HEK293 (cell line): ENCODE data around the gene TLL2.

Experiments used
- BCL11A ChIP-seq: fragments of 450-650 bp; formaldehyde crosslinking; IDR thresholded peaks from 2 replicates; pipeline ENCODE4 v1.5.1; 2016; ENCODE audit warnings: low read depth, missing biosample characterization, missing genetic modification characterization
- REST ChIP-seq: fragments of 450-650 bp; formaldehyde crosslinking; IDR thresholded peaks from 2 replicates; pipeline ENCODE4 v1.5.1; 2016; ENCODE audit warnings: missing biosample characterization, missing genetic modification characterization
- YY1 ChIP-seq: fragments of 450-650 bp; formaldehyde crosslinking; IDR thresholded peaks from 2 replicates; pipeline ENCODE4 v1.5.1; 2018; ENCODE audit warnings: missing biosample characterization, missing genetic modification characterization
- ZNF138 ChIP-seq: fragments of 450-650 bp; formaldehyde crosslinking; IDR thresholded peaks from 2 replicates; pipeline ENCODE4 v1.5.1; 2016; ENCODE audit warnings: missing biosample characterization, missing genetic modification characterization, borderline replicate concordance
- ZNF155 ChIP-seq: fragments of 450-650 bp; formaldehyde crosslinking; IDR thresholded peaks from 2 replicates; pipeline ENCODE4 v1.5.1; 2016; ENCODE audit warnings: missing biosample characterization, missing genetic modification characterization
- ZNF513 ChIP-seq: fragments of 450-650 bp; IDR thresholded peaks from 2 replicates; pipeline ENCODE4 v1.5.1; 2018; ENCODE audit warnings: missing biosample characterization, missing genetic modification characterization
- ZNF747 ChIP-seq: fragments of 450-650 bp; formaldehyde crosslinking; IDR thresholded peaks from 2 replicates; pipeline ENCODE4 v1.5.1; 2016; ENCODE audit warnings: missing biosample characterization, missing genetic modification characterization
- TF ChIP-seq, protein P1 (sequence below): fragments of 450-650 bp; formaldehyde crosslinking; IDR thresholded peaks from 2 replicates; pipeline ENCODE4 v1.5.1; 2016; ENCODE audit warnings: missing biosample characterization, missing genetic modification characterization
- TF ChIP-seq, protein P2 (sequence below): fragments of 450-650 bp; formaldehyde crosslinking; IDR thresholded peaks from 2 replicates; pipeline ENCODE4 v1.5.1; 2016; ENCODE audit warnings: missing biosample characterization, missing genetic modification characterization

DNA sequence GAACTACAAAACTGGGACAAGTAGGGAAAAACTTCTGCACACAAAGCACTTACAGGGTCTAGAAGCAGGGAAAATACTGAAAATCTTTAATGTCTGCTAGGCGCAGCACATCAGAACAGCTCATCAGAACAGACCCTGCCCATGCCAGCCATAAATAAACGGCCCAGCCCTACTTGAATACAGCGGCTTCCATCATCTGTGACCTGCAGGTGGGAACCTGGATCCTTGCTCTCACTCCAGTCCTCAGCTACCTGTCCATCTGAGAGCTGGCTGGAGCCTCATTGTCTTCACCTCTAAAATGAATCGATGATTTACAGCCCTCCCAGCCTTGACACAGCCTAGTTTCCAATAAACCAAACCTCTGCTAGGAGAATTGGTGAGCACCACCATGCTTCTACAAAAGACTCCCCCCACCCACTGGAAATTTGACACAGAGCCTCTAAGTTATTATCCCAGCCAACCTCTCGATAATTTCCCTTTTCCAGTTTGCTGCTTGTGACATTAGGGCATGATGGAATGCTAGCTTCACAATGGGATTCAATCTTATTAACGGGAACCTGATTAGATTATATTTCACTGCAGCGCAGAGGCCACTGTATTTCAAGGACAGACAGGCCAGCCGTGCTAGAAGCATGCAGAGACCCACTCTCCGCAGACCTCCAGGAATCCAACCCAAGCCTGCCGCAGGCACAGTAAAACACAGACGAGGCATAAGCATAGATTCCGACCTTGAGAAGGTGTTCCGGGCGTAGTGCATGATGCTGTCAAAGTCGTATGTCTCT is 93.3 kb downstream of the TLL2 start:
- TF ChIP-seq ZNF138 (tag by site-specific recombination) (no peak), ZNF747 (tag by site-specific recombination) (no peak), YY1 (tag by site-specific recombination) (no peak), ZNF513 (tag by site-specific recombination) (no peak), ZNF155 (no peak), BCL11A (tag by site-specific recombination) (no peak), REST (tag by site-specific recombination) (no peak)
- TF ChIP-seq, protein P1, sequence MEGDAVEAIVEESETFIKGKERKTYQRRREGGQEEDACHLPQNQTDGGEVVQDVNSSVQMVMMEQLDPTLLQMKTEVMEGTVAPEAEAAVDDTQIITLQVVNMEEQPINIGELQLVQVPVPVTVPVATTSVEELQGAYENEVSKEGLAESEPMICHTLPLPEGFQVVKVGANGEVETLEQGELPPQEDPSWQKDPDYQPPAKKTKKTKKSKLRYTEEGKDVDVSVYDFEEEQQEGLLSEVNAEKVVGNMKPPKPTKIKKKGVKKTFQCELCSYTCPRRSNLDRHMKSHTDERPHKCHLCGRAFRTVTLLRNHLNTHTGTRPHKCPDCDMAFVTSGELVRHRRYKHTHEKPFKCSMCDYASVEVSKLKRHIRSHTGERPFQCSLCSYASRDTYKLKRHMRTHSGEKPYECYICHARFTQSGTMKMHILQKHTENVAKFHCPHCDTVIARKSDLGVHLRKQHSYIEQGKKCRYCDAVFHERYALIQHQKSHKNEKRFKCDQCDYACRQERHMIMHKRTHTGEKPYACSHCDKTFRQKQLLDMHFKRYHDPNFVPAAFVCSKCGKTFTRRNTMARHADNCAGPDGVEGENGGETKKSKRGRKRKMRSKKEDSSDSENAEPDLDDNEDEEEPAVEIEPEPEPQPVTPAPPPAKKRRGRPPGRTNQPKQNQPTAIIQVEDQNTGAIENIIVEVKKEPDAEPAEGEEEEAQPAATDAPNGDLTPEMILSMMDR: no peak
- TF ChIP-seq, protein P2, sequence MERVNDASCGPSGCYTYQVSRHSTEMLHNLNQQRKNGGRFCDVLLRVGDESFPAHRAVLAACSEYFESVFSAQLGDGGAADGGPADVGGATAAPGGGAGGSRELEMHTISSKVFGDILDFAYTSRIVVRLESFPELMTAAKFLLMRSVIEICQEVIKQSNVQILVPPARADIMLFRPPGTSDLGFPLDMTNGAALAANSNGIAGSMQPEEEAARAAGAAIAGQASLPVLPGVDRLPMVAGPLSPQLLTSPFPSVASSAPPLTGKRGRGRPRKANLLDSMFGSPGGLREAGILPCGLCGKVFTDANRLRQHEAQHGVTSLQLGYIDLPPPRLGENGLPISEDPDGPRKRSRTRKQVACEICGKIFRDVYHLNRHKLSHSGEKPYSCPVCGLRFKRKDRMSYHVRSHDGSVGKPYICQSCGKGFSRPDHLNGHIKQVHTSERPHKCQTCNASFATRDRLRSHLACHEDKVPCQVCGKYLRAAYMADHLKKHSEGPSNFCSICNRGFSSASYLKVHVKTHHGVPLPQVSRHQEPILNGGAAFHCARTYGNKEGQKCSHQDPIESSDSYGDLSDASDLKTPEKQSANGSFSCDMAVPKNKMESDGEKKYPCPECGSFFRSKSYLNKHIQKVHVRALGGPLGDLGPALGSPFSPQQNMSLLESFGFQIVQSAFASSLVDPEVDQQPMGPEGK (tag by site-specific recombination): no peak
